PC-9 (cell line): ENCODE results near the gene CCL15. TPM values are rescaled to one million over a fixed set of nuclear protein-coding genes. Genes with fewer than 3 reads are reported as not detected.

Source experiments
- Bru-seq: library from RNA; stranded (reverse); fragments of 400-500 nt; gene quantifications from one replicate; lab custom pipeline; 2021; lab: Mats Ljungman, UMichigan
- BruChase-seq, 2 experiments: library from RNA; stranded (reverse); fragments of 400-500 nt; gene quantifications; one replicate each; lab custom pipeline; 2021; lab: Mats Ljungman, UMichigan
- BruUV-seq: library from RNA; stranded (reverse); fragments of 400-500 nt; replicated peaks from 2 replicates; lab custom pipeline; 2021; lab: Mats Ljungman, UMichigan
- CTCF ChIA-PET: fragments of 300-600 bp; sonication (Branson Sonifier 250); formaldehyde crosslinking; loops from one replicate; lab custom pipeline; 2022; ENCODE audit warnings: antibody characterized with exemption; lab: Charles Lee
- POLR2A ChIA-PET: fragments of 300-600 bp; sonication (Branson Sonifier 250); formaldehyde crosslinking; loops from one replicate; lab custom pipeline; 2022; ENCODE audit warnings: antibody characterized with exemption; ENCODE audit not compliant: unreplicated experiment; lab: Charles Lee
- DNase-seq, 2 experiments: peaks; one replicate each; pipeline versions ENCODE4 v3.0.0 to v3.0.0-alpha.2; 2015 to 2022; ENCODE audit warnings: mixed read lengths in 1 of 2
- H2AFZ ChIP-seq: fragments of 200-600 bp; sonication (generic); 2 replicates; pipeline ENCODE4 v1.8.1; 2017; ENCODE audit warnings: antibody characterized with exemption
- H3F3A ChIP-seq: fragments of 200-600 bp; sonication (generic); 2 replicates; pipeline ENCODE4 v1.8.1; 2017; ENCODE audit warnings: antibody characterized with exemption, mild to moderate bottlenecking, low read depth; ENCODE audit not compliant: insufficient read depth
- H3K27ac ChIP-seq: fragments of 200-600 bp; sonication (generic); 2 replicates; pipeline ENCODE4 v1.6.1; 2016; ENCODE audit warnings: mixed run types
- H3K27me3 ChIP-seq: fragments of 200-600 bp; sonication (generic); 2 replicates; pipeline ENCODE4 v1.6.1; 2016; ENCODE audit warnings: low read depth, mixed run types; ENCODE audit not compliant: insufficient read depth
- H3K36me3 ChIP-seq: fragments of 200-600 bp; sonication (generic); 2 replicates; pipeline ENCODE4 v1.6.1; 2016; ENCODE audit warnings: low read depth, mixed run types
- H3K4me1 ChIP-seq: fragments of 200-600 bp; sonication (generic); replicated peaks from 2 replicates; pipeline ENCODE4 v1.6.1; 2016; ENCODE audit warnings: mixed run types; ENCODE audit not compliant: insufficient read depth
- H3K4me2 ChIP-seq: fragments of 200-600 bp; sonication (generic); 2 replicates; pipeline ENCODE4 v1.6.1; 2017; ENCODE audit warnings: mixed run types
- H3K4me3 ChIP-seq: fragments of 200-600 bp; sonication (generic); 2 replicates; pipeline ENCODE4 v1.6.1; 2016; ENCODE audit warnings: mixed run types
- H3K79me2 ChIP-seq: fragments of 200-600 bp; sonication (generic); 2 replicates; pipeline ENCODE4 v1.6.1; 2017; ENCODE audit warnings: low read depth, mixed run types
- H3K9me2 ChIP-seq: fragments of 200-600 bp; sonication (generic); 2 replicates; pipeline ENCODE4 v1.8.1; 2017; ENCODE audit warnings: mild to moderate bottlenecking; ENCODE audit not compliant: insufficient read depth
- H3K9me3 ChIP-seq: fragments of 200-600 bp; sonication (generic); 2 replicates; pipeline ENCODE4 v1.8.1; 2016; ENCODE audit warnings: low read depth; ENCODE audit not compliant: insufficient read depth
- H4K20me1 ChIP-seq: fragments of 200-600 bp; sonication (generic); 2 replicates; pipeline ENCODE4 v1.8.1; 2017; ENCODE audit not compliant: insufficient read depth
- EZH2 ChIP-seq: fragments of 200-600 bp; sonication (generic); IDR thresholded peaks from 2 replicates; pipeline ENCODE4 v1.8.0; 2017; ENCODE audit warnings: antibody characterized with exemption, low read depth
- intact Hi-C: fragments of 100-400 bp; cut with micrococcal nuclease; formaldehyde crosslinking; loops from one replicate; pipeline ENCODE4 v1.10.0; 2022; ENCODE audit not compliant: unreplicated experiment
- long read RNA-seq: library from polyadenylated mRNA; stranded (forward); transcript quantifications from one replicate; pipeline ENCODE4 v2.0.0, GENCODE V29; 2022
- total RNA-seq: library from RNA; stranded (reverse); gene quantifications from 2 replicates; pipeline ENCODE4 v1.2.3, GENCODE V29; 2021
- TF ChIP-seq, protein P1 (sequence below): fragments of 200-600 bp; sonication (generic); conservative IDR thresholded peaks from 2 replicates; pipeline ENCODE4 v1.6.1; 2017; ENCODE audit warnings: mixed run types, antibody characterized with exemption, mild to moderate bottlenecking, moderate library complexity

Gene CCL15, protein sequence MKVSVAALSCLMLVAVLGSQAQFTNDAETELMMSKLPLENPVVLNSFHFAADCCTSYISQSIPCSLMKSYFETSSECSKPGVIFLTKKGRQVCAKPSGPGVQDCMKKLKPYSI
- total RNA-seq = not detected in 2 replicates
- not detected for Bru-seq, nascent RNA
- BruChase-seq, experiment 1, labeled RNA remaining after a 2-hour chase = not detected
- not detected for BruChase-seq, experiment 2, labeled RNA remaining after a 6-hour chase
- long read RNA-seq = 0 reads

DNA sequence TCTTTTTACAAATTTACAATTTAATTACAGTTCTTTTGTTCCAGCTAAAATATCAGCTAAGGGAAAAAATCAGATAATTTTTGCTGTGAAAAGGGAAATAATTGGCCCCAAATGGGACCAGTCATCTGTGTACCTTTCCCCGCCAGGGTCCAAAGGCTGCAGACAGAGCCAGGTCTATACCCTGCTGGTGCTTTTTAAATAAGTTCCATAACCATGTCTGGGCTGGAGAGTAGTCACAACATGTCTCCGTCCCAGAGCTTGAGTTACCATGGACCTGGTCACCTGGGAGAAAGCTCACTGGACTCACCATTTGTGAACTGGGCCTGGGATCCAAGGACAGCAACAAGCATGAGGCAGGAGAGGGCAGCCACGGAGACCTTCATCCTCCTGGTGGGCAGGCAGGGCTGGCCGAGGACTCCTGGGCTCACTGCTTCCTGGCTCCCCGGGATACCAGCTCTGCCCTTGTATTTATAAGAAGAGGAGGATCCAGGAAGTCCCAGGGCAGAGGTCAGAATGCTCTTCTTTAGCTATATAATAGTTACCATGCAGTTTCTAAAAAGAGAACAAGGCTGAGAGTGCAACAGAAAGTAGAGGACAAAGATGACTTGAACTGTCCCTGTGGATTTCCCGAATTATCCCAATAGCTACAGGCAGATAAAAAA is at the start of gene CCL15:
Gene CCL15, minus strand, starts transcription at position 444 of the 662 bp plus-strand sequence. Its CDS starts 61 bp downstream, at position 383.
- no peak for DNase-seq
- no peaks in the 10 kb centered on the region for H3K9me2 ChIP-seq
- ChIA-PET POLR2A (no interaction called here), CTCF (no interaction called here)
- no peak within 1 kb of the TSS for H2AFZ ChIP-seq
- TF ChIP-seq, protein P1, sequence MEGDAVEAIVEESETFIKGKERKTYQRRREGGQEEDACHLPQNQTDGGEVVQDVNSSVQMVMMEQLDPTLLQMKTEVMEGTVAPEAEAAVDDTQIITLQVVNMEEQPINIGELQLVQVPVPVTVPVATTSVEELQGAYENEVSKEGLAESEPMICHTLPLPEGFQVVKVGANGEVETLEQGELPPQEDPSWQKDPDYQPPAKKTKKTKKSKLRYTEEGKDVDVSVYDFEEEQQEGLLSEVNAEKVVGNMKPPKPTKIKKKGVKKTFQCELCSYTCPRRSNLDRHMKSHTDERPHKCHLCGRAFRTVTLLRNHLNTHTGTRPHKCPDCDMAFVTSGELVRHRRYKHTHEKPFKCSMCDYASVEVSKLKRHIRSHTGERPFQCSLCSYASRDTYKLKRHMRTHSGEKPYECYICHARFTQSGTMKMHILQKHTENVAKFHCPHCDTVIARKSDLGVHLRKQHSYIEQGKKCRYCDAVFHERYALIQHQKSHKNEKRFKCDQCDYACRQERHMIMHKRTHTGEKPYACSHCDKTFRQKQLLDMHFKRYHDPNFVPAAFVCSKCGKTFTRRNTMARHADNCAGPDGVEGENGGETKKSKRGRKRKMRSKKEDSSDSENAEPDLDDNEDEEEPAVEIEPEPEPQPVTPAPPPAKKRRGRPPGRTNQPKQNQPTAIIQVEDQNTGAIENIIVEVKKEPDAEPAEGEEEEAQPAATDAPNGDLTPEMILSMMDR = no peak
- TF ChIP-seq EZH2 = no peak
- no peak within 1 kb of the TSS for H3K4me2 ChIP-seq
- intact Hi-C loops = no loop called here
- H3K9me3 ChIP-seq = no peaks in the 10 kb centered on the region
- H3K4me3 ChIP-seq = no peak within 1 kb of the TSS
- H3F3A ChIP-seq = no peaks in the 10 kb centered on the region
- no peaks in the 10 kb centered on the region for H3K4me1 ChIP-seq
- no peaks in the 10 kb centered on the region for H4K20me1 ChIP-seq
- H3K36me3 ChIP-seq = no peaks in the 10 kb centered on the region
- peaks cover 64% of the 10 kb centered on the region for H3K27me3 ChIP-seq
- H3K27ac ChIP-seq = no peak within 1 kb of the TSS
- no TSS peak for BruUV-seq
- H3K79me2 ChIP-seq = no peaks in the 10 kb centered on the region

DNA sequence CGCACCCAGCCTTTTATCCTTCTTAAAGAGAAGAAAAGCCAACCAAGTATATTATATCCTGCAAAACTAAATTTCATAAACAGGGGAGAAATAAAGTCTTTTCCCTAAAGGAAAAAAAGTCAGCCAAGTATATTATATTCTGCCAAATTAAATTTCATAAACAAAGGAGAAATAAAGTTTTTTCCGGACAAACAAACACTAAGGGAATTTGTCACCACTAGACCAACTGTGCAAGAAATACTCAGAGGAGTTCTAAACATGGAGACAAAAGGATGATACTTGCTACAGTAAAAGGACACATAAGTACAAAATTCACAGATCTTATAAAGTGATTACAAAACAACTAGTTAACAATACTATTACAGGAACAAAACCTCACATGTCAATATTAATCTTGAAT is 48.3 kb upstream of the CCL15 start:
- H3K36me3 ChIP-seq = no peaks in the 10 kb centered on the region
- DNase-seq = no peak
- POLR2A ChIA-PET = no interaction called here
- TF ChIP-seq EZH2 = no peak
- TF ChIP-seq, protein P1 = no peak
- no peaks in the 10 kb centered on the region for H3F3A ChIP-seq
- no peaks in the 10 kb centered on the region for H3K4me1 ChIP-seq
- no peaks in the 10 kb centered on the region; the same call in 1 of the 2 replicates for H4K20me1 ChIP-seq
- H3K27ac ChIP-seq = no peak overlapping the region
- no peak overlapping the region for H3K4me2 ChIP-seq
- no peaks in the 10 kb centered on the region for H3K9me2 ChIP-seq
- H3K4me3 ChIP-seq = no peak overlapping the region
- H3K79me2 ChIP-seq = no peaks in the 10 kb centered on the region
- H2AFZ ChIP-seq = no peak overlapping the region
- no TSS peak for BruUV-seq
- CTCF ChIA-PET = no interaction called here
- H3K9me3 ChIP-seq = no peaks in the 10 kb centered on the region
- intact Hi-C loops = no loop called here
- H3K27me3 ChIP-seq = peaks cover 27% of the 10 kb centered on the region

- DNase-seq = no peak
- H3K79me2 ChIP-seq = no peaks in the 10 kb centered on the region
- no peak overlapping the region for H3K4me3 ChIP-seq
- H3K27ac ChIP-seq = no peak overlapping the region
- ChIA-PET POLR2A (no interaction called here), CTCF (no interaction called here)
- H3F3A ChIP-seq = no peaks in the 10 kb centered on the region
- H3K27me3 ChIP-seq = peaks cover 27% of the 10 kb centered on the region
- no peaks in the 10 kb centered on the region for H3K9me3 ChIP-seq
- H3K9me2 ChIP-seq = no peaks in the 10 kb centered on the region
- H4K20me1 ChIP-seq = no peaks in the 10 kb centered on the region; the same call in 1 of the 2 replicates
- H3K4me1 ChIP-seq = no peaks in the 10 kb centered on the region
- no peaks in the 10 kb centered on the region for H3K36me3 ChIP-seq
- H2AFZ ChIP-seq = no peak overlapping the region
- H3K4me2 ChIP-seq = no peak overlapping the region
- TF ChIP-seq, protein P1 = no peak
- no peak for TF ChIP-seq EZH2
- no TSS peak for BruUV-seq
- intact Hi-C loops = no loop called here
These were observed 46.7 kb upstream of the CCL15 start for GRCh38 chr17:36048066-36048465.
